Measurements from ENCODE around the gene SACM1L. TPM values are rescaled to one million over a fixed set of nuclear protein-coding genes. Genes with fewer than 3 reads are reported as not detected.

The SACM1L gene, protein sequence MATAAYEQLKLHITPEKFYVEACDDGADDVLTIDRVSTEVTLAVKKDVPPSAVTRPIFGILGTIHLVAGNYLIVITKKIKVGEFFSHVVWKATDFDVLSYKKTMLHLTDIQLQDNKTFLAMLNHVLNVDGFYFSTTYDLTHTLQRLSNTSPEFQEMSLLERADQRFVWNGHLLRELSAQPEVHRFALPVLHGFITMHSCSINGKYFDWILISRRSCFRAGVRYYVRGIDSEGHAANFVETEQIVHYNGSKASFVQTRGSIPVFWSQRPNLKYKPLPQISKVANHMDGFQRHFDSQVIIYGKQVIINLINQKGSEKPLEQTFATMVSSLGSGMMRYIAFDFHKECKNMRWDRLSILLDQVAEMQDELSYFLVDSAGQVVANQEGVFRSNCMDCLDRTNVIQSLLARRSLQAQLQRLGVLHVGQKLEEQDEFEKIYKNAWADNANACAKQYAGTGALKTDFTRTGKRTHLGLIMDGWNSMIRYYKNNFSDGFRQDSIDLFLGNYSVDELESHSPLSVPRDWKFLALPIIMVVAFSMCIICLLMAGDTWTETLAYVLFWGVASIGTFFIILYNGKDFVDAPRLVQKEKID
- 10 to 100 TPM; 53.1 to 53.9 TPM for total RNA-seq
- long read RNA-seq, transcript SACM1L-201 (20 exons, 3,723 nt) = major isoform, 113 of 135 reads
- long read RNA-seq, partial matches to known transcripts = 7 of 135 reads
- long read RNA-seq, other reads (novel, unspliced or antisense) = 7 of 135 reads

DNA sequence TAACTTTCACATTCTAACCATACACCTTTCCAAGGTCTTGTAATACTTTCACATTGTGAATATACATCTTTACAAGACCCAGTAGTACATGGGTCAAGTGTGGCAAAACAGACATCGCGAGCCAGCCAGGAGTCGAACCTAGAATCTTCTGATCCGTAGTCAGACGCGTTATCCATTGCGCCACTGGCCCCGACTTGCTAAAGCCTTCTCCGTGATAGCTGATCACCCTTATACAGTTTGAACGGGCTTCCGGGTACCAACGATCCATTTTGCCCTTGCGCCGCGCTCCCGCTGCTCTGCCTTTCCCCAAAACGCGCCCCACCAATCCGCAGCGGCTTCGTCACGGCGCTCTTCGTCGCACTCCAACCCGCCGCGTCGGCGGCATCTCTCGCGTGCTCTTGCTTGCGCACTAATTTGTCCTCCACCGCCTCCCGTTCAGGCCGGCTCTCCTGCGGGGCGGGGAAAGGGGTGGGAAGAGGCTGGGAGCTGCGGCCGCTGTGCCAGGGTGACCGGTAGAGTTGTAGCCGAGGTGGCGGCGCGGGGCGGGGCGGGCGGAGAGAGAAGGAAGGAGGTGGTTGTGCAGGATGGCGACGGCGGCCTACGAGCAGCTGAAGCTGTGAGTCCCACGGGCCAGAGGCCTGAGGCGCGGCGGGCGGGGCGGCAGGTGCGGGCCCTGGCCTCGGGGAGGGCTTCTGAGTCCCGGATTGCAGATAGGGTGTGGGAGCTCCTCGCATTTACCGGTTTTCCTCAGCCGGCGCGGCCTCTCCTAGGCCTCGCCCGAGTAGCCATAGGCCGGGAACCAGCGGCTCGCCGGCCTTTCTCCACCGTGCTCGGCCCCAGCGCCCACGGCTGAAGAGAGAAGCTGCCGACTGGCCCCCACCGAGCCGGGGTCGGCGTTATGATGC lies at the start of gene SACM1L:
Gene SACM1L (plus strand): TSS at position 515 of the 905 bp plus-strand sequence. CDS start 70 bp downstream, at position 585.
- DNase-seq = peak; percentile 97 to 99
- intact Hi-C loops (cut with DNase I, micrococcal nuclease) = no loop called here
- ATAC-seq = peak; percentile 90

DNA sequence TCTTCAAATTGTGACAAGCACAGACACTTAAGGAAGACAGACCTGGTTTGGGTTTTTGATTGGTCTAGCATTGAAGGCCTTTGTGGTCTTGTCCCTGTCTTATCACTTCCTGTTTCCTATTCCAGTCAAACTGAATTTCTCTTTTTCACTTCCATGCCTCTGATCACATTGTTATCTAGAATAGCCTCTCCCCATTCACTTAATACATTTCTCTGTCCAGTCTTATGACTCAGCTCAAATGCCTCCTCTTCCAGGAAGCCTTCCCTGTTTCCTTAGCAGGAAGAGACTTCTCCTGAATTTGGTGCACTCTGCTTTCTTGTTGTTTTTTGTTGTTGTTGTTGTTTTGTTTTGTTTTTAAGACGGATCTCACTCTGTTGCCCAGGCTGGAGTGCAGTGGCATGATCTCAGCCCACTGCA lies 49.1 kb upstream of the SACM1L start:
- intact Hi-C loops (cut with DNase I, micrococcal nuclease) = no loop called here
- DNase-seq = no peak
- ATAC-seq = peak; percentile 19

DNA sequence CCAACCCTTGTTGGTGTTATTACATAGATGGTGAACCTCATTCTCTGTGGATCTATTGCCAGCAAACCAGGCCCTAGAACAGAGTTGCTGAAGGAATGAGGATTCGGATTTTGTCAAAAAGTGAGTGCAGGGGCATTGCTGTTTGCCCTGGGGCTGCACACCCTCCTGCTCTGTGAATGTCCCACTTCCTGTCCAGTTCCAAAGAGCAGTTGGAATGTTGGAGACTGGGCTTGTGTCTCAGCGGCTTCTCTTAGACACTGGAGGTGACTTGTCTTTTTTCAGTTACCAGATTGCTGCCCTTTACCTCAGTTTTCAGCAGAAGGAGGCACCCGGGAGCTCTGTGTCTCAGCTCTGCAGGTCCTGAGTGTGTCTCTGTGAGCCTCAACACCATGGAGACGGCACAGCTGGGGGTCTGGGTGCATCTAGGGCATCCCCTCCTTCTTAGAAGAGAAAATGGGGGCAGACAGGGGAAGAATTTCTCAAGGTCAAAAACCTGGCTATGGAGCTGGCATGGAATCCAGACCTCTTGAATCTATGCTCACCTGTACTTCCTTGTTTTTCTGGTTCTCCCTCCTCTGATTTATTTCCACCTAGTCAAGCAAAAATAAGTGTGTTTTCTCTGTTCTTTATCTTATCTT lies 48.4 kb upstream of the SACM1L start:
- intact Hi-C loops (cut with DNase I, micrococcal nuclease) = no loop called here
- DNase-seq (no peak), ATAC-seq (peak; percentile 62)

DNA sequence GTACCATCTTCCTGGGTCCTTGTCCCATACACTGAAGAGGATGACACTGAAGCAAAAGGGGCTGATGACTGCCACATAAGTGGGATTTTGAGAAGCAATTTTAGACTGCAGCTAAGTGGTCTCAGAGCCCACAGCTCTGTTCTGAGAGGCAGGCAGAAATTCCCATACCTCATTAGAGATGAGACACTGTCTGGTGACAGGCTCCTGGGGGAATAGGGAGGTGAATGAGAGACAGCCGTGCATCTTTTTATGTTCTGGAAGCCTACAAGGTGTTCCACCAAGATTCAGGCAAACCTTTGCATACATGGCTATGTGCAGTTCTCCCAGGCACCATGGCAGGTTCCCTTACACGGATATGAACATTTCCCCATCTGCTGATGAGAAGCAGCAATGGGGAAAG lies 47.4 kb upstream of the SACM1L start:
- intact Hi-C loops (cut with DNase I, micrococcal nuclease) = no loop called here
- DNase-seq = no peak
- ATAC-seq = no peak

DNA sequence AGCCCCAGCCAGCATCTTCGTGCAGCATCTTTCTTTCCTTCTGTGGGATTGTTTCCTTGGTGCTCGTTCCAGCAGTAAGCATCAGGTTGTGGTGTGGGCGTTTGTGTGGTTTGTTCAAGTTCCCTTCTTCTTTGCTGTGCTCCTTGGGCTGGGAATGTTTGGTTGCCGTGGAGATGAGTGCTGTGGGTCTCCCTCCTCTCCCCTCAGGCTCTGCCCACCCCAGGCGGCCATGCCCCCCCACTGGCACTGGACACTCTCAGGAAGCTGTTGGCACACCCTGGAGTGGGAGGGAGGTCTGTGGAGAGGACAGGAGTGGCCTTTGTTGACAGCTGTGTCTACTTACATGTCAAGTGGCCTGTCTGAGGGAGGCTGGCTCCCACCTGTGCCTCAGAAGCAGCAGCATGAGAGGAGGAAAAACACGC lies 46.5 kb upstream of the SACM1L start:
- ATAC-seq (no peak), DNase-seq (no peak)
- intact Hi-C loops (cut with DNase I, micrococcal nuclease) = no loop called here

DNA sequence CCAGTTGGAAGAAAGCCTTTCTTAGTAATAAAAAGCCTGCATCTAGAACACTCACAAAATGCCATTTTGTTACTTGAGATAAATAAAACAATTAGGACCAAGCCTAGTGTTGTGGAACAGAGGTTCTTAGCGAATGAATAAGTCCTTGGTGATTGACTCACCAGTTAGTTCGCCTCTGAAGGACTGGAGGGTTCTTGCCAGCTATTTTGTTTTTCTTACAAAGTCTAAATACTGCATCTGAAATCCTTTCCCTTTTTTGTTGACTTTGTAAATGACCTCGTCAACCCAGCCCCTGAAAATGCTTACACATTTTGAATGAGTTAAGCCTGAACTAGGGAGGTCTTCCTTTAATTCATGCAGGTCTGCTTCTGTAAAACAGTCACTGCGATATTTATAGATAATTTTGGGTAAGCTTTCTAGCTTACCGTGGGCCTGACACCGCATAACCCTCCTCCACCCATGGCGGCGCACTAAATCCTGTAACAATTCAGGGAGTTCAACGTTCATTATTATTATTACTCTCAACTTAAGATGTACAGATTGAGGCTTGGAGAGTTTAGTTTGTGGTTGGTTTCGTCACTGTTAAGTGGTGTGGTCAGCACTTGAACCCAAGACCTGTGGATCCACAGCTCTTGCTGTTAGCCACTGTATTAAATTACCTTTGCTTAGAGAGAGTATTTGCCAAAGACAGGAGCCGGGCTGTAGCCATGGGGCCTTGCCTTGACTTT lies 45.0 kb upstream of the SACM1L start:
- DNase-seq (no peak), ATAC-seq (no peak)
- intact Hi-C loops (cut with DNase I, micrococcal nuclease) = no loop called here

DNA sequence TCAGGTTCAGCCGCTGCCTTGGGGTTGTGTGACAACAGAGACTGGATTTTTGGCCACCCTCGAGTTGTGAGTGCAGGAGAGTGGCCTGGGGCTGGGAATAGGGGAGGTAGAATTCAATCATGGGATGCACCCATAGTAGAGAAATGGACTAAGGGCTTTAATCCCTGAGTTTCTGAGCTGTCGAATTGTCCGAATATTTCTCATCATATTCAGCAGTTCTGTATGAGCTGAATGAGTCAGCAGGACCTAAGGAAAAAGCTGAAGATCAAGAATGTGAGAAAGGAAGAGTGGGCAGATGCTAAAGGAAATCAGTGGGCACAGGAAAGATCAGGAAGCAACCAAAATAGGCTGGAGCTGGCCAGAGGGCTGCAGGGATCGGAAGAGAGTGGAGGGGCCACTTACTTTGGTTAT lies 44.4 kb upstream of the SACM1L start:
- intact Hi-C loops (cut with DNase I, micrococcal nuclease) = no loop called here
- DNase-seq (no peak), ATAC-seq (no peak)

DNA sequence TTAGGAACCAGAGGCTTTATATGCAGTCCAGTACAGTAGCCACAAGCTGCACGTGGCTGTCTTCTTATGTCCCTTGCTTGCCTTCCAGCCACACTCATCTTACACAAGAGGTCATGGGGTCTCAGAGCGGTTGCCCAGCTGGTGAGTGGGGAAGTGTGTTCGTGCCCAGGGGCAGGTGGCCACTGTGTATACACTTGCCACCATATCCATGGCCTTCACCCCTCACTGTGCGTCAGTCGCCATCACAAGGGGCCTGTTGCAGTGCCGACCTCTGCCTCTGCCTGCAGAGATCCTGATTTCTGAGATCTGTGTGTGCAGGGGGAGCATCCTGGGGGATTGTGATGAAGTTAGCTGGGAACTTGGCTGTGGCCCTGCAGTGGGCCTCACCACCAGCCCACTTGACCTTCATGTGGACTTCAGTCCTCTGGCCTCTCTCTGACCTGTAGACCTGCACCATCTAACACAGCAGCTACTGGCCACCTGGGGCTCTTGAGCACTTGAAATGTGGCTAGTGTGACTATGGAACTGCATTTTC lies 43.1 kb upstream of the SACM1L start:
- intact Hi-C loops (cut with DNase I, micrococcal nuclease) = no loop called here
- ATAC-seq (peak; percentile 7), DNase-seq (peak in 1 of 2 donors; percentile 28)

DNA sequence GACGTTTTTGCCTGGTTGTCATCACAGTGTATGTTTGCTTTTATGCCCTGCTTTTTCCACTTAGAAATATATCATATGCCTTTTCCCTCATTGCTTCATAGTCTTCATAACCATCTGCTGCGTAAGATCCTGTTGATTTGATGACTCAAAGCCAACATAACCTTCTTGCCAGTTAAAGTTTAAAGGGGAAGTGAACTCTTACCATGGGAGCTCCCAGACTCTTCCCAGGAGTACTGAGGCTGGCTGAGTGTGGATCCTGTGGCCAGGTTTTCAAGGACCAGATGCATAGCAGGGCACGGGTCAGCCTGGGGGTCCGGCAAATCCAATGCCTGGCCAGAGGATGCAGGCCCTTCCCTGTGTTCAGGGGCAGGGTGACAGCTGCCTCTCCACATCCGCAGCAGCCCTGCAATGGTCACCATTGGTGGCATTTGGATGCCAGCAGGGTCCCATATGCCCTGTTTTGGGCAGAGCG lies 42.0 kb upstream of the SACM1L start:
- peak; percentile 95 for ATAC-seq
- intact Hi-C loops (cut with DNase I, micrococcal nuclease) = no loop called here
- no peak for DNase-seq

DNA sequence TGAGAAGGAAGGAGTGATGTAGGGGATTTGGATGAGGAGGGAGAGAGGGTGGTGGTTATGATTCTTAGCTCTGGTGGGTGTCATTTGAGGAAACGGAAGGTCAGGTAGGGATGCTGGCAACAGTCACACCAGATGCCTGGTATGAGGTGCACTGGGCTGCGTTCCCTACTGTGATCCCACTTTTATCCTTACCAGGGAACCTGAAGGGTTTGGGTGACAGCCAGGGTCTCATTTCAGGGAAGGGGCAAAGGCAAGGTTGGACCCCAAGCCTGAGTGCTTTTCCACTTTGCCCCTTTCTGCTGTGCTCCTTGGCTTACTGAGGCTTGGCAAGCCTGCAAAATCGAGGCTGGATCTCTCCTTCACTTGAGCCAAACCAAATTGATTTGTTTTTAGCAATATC lies 36.0 kb upstream of the SACM1L start:
- DNase-seq (no peak), ATAC-seq (no peak)
- intact Hi-C loops (cut with DNase I, micrococcal nuclease) = no loop called here

DNA sequence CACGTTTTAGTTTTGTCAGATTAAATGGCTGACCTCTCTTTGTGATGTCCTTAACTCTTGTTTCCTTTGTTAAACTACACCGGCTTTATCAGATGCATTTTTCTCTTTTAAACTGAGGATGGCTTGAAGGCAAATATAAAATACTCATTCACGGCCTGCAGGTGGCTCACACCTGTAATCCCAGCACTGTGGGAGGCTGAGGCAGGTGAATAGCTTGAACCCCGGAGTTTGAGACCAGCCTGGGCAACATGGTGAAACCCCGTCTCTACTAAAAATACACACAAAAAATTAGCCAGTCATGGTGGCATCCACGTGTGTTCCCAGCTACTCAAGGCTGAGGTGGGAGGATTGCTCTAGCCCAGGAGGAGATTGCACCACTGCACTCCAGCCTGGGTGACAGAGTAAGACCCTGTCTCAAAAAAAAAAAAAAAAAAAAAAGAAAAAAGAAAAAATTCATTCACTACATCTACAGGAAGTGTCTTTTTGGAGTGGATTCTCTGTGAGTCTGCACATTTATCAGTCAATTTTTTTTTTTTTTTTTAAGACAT lies 34.7 kb upstream of the SACM1L start:
- no peak for DNase-seq
- intact Hi-C loops (cut with DNase I, micrococcal nuclease) = no loop called here
- no peak for ATAC-seq

DNA sequence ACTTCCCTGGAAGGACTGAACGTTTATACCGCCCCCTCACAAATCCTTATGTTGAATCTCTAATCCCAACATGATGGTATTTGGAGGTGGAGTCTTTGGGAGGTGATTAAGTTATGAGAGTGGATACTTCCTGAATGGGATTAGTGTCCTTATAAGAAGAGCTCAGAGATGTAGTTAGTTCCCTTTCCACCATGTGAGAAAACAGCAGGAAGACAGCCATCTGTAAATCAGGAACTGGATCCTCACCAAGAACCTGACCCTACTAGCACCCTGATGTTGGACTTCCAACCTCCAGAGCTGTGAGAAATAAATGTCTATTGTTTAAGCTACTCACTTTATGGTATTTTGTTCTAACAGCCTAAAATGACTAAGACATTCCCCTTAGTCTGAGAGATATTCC lies 33.3 kb upstream of the SACM1L start:
- ATAC-seq (peak; percentile 15), DNase-seq (no peak)
- intact Hi-C loops (cut with DNase I, micrococcal nuclease) = loop anchor here (2.0 to 5.0 kb wide), 3 partner anchors 64 to 143 kb away; partner anchors contain the start of gene LIMD1 (in 1 of the 2)

DNA sequence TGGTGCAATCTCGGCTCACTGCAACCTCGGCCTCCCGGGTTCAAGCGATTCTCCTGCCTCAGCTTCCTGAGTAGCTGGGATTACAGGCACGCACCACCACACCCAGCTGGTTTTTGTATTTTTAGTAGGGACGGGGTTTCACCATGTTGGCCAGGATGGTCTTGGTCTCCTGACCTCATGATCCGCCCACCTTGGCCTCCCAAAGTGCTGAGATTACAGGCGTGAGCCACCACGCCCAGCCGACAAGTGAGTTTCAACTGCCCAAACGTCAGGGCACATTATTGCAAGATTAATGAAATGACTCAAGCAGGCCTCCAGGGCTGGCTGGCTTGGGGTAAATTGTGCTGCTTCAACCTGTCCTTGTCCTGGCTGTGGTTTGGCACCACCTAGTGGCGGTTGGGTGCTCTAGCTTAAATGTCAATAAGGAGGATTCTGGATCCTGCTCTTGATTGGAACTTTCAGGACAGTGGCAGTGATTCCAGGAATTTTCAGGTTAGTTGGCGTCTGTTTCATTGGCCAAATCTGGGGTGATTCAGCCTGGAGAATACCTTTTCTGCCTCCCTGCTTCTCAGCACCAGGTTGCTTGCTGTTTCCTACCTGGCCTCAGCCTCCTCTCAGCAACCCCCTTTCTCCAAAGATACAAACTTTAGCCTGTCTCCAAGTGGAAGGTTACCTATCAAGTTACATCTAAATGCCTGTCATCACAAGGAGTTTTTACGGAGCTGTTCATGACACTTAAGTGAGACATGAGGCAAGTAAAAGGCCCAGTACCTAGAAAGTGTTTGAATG lies 32.4 kb upstream of the SACM1L start:
- DNase-seq (peak; percentile 89 to 91), ATAC-seq (peak; percentile 86)
- intact Hi-C loops (cut with DNase I, micrococcal nuclease) = loop anchor here (2.0 to 5.0 kb wide), 3 partner anchors 64 to 144 kb away; partner anchors contain the start of gene LIMD1 (in 1 of the 2)

DNA sequence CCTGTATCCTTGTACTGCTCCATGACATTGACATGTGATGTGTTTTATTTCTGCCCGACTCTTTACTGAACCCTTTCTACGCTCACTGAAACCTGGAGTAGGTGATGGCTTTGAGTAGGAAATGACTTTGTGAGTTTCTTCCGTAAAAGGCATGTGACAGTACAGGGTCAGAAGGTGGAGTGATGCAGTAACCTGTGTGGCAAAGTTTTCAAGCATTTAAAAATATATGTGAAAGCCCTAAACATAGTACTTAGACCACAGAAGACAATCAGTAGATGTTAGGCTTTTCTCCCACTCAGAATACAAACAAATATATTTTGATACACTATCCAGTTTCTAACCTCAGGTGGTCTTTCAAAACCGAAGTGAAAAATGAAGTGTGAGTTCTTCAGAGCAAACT lies 31.3 kb upstream of the SACM1L start:
- intact Hi-C loops (cut with DNase I, micrococcal nuclease) = loop anchor here (2.0 to 5.0 kb wide), 3 partner anchors 66 to 145 kb away; partner anchors contain the start of gene LIMD1 (in 1 of the 2)
- ATAC-seq (no peak), DNase-seq (no peak)

DNA sequence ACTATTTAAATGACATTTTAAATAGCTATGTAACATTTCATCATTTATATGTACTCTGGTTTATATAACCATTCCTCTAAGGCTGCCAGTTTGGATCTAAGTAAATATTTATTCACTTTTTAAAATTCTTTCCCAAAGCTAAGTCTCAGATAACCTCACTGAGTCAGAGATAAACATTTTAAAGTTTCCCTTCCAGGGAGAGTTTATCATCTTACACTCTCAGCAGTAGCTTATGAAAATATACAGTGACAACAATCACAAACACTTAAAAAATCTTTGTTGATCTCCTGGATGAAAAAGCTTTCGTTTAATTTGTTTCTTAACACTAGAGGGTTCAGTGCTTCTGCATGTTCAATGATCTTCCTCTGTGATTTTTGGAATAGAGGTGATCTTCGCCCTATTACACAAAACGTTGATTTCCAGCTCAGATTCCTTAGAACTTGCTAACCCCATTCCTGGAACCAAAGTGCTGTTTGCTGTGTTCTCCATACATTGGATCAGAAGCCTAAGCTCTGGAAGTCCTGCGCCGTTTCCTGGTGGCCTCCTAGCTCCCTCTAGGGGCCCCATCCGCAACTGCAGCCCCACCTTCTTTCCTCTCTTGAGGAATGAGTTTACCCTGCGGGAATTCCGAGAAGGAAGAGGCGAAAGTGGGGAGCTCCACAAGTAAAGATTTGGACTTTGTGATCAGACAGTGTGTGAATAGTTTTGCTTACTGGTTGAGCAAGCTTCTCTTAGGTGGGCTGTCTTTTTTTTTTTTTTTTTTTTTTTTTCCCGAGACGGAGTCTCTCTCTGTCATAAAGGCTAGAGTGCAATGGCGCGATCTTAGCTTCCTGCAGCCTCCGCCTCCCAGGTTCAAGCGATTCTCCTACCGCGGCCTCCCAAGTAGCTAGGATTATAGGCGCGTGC lies 29.3 kb upstream of the SACM1L start:
- intact Hi-C loops (cut with DNase I, micrococcal nuclease) = loop anchor here (5.0 kb wide), 2 partner anchors 68 to 143 kb away; partner anchors contain the start of gene LIMD1 (in 1 of the 2)
- ATAC-seq (peak; percentile 83), DNase-seq (peak; percentile 50 to 81)

All from left colon (tissue), 2 donors.